GM21423 (cell line): Measurements from ENCODE around the gene BUD23.

Experiments used
- ATAC-seq: cut with Tn5 transposase; IDR thresholded peaks from one replicate; pipeline ENCODE4 v1.9.1; 2021; ENCODE audit warnings: mild to moderate bottlenecking, moderate library complexity; ENCODE audit not compliant: unreplicated experiment

BUD23 gene

DNA sequence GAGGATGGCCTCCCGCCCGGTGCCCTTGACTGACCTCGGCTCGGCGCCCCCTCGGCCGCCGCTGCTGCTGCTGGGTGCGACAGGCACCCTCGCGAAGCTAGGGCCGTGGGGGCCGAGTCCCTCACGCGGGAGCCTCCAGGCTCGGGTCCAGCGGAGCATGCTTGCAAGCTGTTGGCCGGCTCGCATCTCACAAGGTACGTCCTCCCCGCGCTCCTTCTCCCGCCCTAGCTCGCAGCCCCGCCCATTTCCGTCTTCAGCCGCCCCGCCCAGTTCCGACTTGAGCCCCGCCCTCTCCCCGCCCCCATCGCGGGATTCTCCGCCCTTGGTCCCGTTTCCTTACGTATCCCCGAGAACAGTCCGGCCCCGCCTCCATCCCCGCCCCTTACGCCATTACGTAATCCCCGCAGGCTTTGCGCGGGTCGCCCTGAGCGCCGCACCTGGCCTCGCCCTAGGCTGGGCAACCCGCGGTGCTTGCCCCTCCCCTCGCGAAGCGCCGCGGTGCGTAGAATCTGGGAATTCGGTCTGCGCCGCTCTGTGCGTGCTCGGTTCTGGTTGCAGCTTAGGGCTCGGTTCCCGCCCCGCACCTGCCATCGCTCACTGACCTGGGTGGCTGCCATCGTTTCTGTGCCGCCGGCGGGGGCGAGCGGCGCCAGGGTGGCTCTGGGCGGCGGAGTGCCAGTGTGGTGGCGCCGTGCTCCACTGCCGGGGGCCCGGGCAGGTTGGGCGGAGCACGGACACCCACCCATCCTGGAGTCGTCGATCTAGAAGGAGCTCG, 55.4 kb downstream of the BUD23 start, which contains the start of gene ABHD11:
Gene ABHD11, minus strand, starts transcription at position 191 of the 775 bp plus-strand sequence. Its CDS starts 32 bp downstream, at position 159.
- ATAC-seq, result peak; percentile 88

DNA sequence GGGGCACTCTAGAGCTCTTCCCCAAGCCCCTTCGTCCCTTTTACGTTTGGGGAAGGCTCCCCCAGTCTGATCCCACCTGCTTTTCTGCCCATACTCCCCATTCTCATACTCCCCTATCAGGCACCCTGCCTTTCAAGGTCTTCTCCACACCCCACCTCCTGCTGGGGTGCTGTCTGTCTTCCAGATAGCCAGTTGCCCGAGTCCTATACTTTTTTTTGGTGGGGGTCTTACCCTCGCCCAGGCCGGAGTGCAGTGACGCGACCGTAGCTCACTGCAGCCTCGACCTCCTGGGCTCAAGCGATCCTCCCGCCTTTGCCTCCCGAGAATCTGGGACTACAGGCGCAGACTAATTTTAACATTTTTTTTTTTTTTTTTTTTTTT, 56.0 kb downstream of the BUD23 start:
- no peak for ATAC-seq

DNA sequence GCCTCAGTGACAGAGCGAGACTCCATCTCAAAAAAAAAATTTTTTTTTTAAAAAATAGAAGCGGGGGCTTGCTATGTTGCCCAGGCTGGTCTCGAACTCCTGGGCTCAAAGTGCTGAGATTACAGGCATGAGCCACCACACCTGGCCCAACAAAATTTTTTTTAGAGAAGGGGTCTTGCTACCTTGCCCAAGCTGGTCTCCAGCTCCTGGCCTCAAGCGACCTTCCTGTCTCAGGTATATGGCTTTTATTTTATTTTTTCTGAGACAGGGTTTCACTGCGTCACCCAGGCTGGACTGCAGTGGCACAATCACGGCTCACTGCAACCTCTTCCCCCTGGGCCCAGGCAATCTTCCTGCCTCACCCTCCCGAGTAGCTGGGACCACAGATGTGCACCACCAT, 56.8 kb downstream of the BUD23 start:
- ATAC-seq, result no peak

DNA sequence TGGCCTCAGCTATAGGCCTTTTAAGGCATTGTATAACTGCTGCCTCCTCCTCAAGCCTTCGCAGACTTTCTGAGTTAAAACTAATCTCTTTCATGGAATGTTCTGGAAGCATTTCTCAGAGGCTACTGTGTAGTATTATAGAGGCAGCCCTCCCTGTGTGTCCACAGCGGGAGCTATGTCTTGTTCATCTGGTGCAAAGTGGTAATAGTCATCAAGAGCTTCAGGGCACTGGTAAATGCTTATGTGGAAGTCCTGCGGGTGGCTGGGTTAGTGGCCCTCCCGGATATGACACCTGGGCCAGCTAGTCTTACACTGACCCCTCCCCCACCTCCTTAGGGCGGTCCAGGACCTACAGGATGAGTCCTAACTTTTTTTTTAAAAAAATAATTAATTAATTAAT, 57.4 kb downstream of the BUD23 start:
- no peak for ATAC-seq

DNA sequence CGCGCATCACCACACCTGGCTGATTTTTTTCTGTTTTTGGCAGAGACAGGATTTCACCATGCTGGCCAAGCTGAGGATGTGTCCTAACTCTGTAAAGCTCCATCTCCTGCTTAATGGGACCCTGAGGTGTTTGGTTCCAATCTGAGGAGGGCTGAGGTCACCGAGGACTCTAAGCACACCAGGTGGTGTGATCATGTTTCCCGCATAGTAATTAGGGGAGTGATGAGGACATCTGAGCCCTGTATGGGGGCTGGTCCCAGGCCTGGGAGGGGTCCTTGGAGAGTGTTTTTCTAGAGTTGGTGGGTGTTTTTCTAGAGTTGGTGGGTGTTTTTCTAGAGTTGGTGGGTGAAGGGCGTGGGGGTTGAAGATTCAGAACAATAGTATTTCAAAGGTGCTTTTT, 58.2 kb downstream of the BUD23 start:
- ATAC-seq, result no peak

DNA sequence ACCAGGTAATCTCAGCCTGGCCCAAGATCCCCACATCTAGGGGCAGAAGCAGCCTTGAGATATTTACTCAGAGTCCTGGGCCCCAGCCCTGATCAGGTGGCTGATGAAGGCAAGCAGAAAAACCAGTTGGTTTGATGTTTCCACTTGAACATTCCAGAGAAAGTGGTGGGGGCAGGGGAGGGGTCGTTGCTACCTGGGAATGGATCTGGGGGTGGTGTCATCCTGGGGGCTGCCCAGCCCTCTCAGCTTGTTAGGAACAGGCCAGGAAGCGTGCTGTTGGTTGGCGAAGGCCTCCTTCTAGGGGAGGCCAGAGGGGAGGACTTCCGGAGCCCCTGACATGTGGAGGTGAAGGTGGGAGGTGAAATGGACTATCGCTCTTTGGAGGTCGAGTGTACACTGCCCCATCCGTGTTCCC, 58.9 kb downstream of the BUD23 start:
- ATAC-seq, result no peak

DNA sequence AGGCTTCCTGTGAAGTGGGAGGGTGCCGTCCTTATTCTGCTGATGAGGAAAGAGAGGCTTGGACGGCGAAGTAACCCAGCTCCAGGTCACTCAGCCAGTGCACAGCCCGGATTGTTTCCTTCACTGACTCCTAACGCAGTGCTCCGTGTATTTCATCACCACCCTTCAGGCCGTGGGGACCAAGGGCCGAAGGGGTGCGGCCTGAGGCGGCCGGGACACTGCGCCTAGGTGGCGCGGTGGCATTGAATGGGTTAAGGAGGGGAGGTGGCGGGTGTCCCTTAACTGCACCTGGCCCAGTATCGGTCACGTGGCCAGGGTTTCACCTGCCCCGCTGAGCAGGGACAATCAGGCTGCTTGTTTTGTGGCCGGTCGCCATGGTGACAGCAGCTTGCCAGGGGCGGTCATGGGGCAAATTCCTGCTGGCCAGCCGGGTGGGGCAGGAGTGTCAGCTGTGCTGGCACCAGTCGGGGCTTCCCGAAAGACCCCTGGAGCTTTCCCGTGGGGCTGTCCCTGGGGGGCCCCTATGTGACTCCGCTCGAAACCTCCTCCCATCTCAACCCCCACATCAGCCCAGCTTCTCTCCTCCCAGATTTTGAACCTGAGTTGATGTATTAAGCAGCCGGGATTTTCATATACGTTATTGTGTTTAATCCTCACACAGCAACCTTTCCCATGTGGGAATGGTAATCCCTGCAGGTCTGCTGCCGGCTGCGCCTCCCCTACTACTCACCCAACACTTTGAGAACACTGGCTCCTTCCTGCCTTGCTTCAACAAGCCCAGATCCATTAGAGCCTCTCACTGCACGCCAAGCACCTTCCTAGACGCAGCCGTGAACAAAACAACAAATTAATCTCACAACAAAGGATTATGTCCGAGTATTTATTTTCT, 59.6 kb downstream of the BUD23 start:
- ATAC-seq, result no peak

DNA sequence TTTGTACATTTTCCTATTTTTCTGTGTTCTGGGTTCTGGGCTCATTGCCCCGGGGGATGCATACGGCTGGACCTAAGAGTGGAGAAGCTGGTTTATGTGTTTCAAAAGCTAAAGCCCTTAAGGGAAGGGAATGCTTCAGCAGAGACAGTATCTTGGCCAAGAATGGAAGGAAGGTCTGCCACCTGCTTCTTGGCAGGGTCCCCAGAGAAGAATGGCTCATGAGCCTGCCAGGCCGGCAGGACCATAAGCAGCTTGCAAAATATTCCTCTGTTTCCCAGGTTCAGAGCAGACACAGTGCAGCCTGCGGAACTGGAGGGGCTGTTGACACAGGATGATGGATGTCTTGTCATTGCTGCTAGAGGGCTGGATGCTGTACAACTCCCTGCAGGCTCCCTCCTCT, 63.0 kb downstream of the BUD23 start:
- ATAC-seq, result no peak
